Body of pancreas (tissue), 4 donors: ENCODE measurements around the gene NCR2.

Source experiments
- CTCF ChIP-seq, 7 experiments: fragments of 450-650 bp in 4 of 7; fragments of 200-600 bp in 3 of 7; sonication (generic) in 3 of 7; IDR thresholded peaks; one replicate each; pipeline ENCODE4 v1.5.1; 2016 to 2019; ENCODE audit warnings: antibody characterized with exemption in 7 of 7
- POLR2A ChIP-seq, 3 donors: fragments of 450-650 bp; IDR thresholded peaks; one replicate each; pipeline ENCODE4 v1.6.1; 2016; ENCODE audit warnings: antibody characterized with exemption in 3 of 3, mild to moderate bottlenecking in 2 of 3

DNA sequence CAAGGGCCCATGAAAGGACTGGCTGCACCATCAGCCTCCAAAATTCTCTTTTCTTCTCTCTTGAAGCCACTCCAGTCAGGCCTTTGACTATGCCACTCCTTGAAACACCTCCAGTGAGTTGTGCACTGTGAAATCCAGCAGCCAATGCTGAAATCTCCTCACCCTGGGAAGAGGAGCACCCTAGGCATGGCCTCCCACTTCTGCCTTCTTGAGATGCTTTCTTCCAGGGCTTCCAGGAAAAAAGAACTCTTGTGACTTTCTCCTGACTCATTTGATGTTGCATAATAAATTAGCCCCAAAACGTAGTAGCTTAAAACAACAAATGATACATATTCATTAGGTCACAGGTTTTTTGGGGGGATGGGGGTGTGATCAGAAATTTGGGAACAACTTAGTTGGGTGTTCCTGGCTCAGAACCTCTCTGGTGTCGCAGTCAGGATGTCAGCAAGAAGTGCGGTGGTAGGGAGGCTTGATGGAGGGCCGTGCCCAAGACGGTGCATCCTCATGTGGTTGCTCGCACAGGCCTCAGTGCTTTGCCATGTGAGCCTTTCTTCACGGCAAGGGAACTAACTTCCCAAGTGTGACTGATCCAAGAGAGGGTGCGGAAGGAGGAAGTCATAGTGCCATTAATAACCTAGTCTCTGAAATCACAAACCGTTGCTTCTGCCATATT is 12.1 kb downstream of the NCR2 start:
- TF ChIP-seq CTCF (IDR thresholded peaks at IDR 0.05) (no peak), POLR2A (IDR thresholded peaks at IDR 0.05) (no peak)
